Measurements from ENCODE around the gene RHBDL1. TPM values are rescaled to one million over a fixed set of nuclear protein-coding genes. Genes with fewer than 3 reads are reported as not detected.
"Not testable (repeated sequence)": the region's sequence is repeated elsewhere in the genome, so short reads cannot be mapped to it uniquely, and the experiment has no call there.

Gene RHBDL1
- total RNA-seq, 4 donors from 2014 or later = 1.1 to 1.5 (median 1.3) TPM; not detected in 1

GRCh38 chr16:709566-710499 lies 34.4 kb downstream of the RHBDL1 start:
- no peak for ATAC-seq
- Histone ChIP-seq H3K9me3 (no peaks in the 10 kb centered on the region), H3K27ac (no peak overlapping the region), H3K4me3 (no peak overlapping the region), H3K36me3 (no peaks in the 10 kb centered on the region), H3K4me1 (peaks cover 0 to 51% (median 12%) of the 10 kb centered on the region in 3 donors), H3K27me3 (peaks cover 76% of the 10 kb centered on the region)
- no peak for TF ChIP-seq CTCF (IDR thresholded peaks at IDR 0.05)
- no peak for TF ChIP-seq POLR2AphosphoS5 (IDR thresholded peaks at IDR 0.05)
- no peak for TF ChIP-seq POLR2A (IDR thresholded peaks at IDR 0.05)
- TF ChIP-seq EP300 (IDR thresholded peaks at IDR 0.05) = no peak
- 6% methylated on average over 6 of the region's 30 CpGs; no CpG with 5 or more reads in 1 of the 2 donors for WGBS, 2 donors (ENCODE audit: low coverage in 1 of 2)

GRCh38 chr16:710500-711075 lies 35.1 kb downstream of the RHBDL1 start:
- no peak overlapping the region for H3K27ac ChIP-seq
- no peaks in the 10 kb centered on the region for H3K9me3 ChIP-seq
- H3K4me3 ChIP-seq = no peak overlapping the region
- WGBS, 2 donors (ENCODE audit: low coverage in 1 of 2) = 29% methylated on average over 3 of the region's 21 CpGs; no CpG with 5 or more reads in 1 of the 2 donors
- H3K36me3 ChIP-seq = no peaks in the 10 kb centered on the region
- H3K4me1 ChIP-seq = peaks cover 0 to 48% (median 12%) of the 10 kb centered on the region in 3 donors
- peaks cover 69% of the 10 kb centered on the region for H3K27me3 ChIP-seq
- no peak for ATAC-seq
- no peak for TF ChIP-seq POLR2A (IDR thresholded peaks at IDR 0.05)

GRCh38 chr16:711084-711483 lies 35.6 kb downstream of the RHBDL1 start:
- H3K9me3 ChIP-seq = no peaks in the 10 kb centered on the region
- no peak overlapping the region for H3K4me3 ChIP-seq
- no peaks in the 10 kb centered on the region for H3K36me3 ChIP-seq
- no peak overlapping the region for H3K27ac ChIP-seq
- peaks cover 64% of the 10 kb centered on the region for H3K27me3 ChIP-seq
- H3K4me1 ChIP-seq = peaks cover 0 to 49% (median 14%) of the 10 kb centered on the region in 3 donors
- 40% methylated on average over 1 of the region's 12 CpGs; no CpG with 5 or more reads in 1 of the 2 donors for WGBS, 2 donors (ENCODE audit: low coverage in 1 of 2)
- TF ChIP-seq POLR2A (IDR thresholded peaks at IDR 0.05) (no peak), EP300 (IDR thresholded peaks at IDR 0.05) (no peak), POLR2AphosphoS5 (IDR thresholded peaks at IDR 0.05) (no peak), CTCF (IDR thresholded peaks at IDR 0.05) (no peak)
- ATAC-seq = no peak

GRCh38 chr16:711548-712320 lies 36.3 kb downstream of the RHBDL1 start:
- Histone ChIP-seq H3K9me3 (no peaks in the 10 kb centered on the region), H3K27ac (no peak overlapping the region), H3K27me3 (peaks cover 57% of the 10 kb centered on the region), H3K36me3 (peaks cover 0 to under 1% of the 10 kb centered on the region in 2 donors), H3K4me1 (peaks cover 0 to 49% (median 18%) of the 10 kb centered on the region in 3 donors), H3K4me3 (no peak overlapping the region)
- 2 to 15% methylated on average over 8 to 15 of the region's 25 CpGs for WGBS, 2 donors (ENCODE audit: low coverage in 1 of 2)
- no peak for TF ChIP-seq POLR2AphosphoS5 (IDR thresholded peaks at IDR 0.05)
- peak in 3 of 4 experiments; percentile 90 to 98 (median 93) for TF ChIP-seq CTCF (IDR thresholded peaks at IDR 0.05)
- ATAC-seq = peak; percentile 58

- WGBS, 2 donors (ENCODE audit: low coverage in 1 of 2) = 33 to 43% methylated on average over 2 to 4 of the region's 13 CpGs
- H3K4me3 ChIP-seq, H3K36me3 ChIP-seq, H3K27ac ChIP-seq, ATAC-seq, H3K9me3 ChIP-seq: not testable (repeated sequence)
- H3K27me3 ChIP-seq = peaks cover 47% of the 10 kb centered on the region
- TF ChIP-seq CTCF (IDR thresholded peaks at IDR 0.05) = peak in 2 of 4 experiments; percentile 23 to 41
- peaks cover 0 to 58% (median 19%) of the 10 kb centered on the region in 3 donors for H3K4me1 ChIP-seq
These were observed 37.3 kb downstream of the RHBDL1 start for GRCh38 chr16:712740-713250.
